ENCODE measurements around the gene FAM83C.

DNA sequence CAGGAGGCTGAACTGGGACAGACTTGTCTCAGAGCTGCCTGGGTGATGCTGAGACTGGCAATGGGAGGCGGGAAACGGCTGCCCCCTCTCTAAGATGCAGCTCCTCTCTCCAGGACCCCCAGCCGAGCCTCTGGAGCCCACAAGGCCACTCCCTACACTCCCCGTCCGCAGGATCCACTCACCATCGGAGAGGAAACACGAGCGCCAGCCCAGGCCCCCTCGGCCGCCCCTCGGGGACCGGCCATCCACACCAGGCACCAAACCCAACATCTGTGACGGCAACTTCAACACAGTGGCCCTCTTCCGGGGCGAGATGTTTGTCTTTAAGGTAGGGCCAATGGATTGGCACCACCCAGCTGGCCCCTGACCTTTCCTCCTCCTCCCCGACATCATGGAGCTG is 25.1 kb downstream of the FAM83C start:
- TF ChIP-seq PRMT5 (CRISPR knock-in tag; IDR thresholded peaks at IDR 0.05) (no peak), ATF1 (CRISPR knock-in tag; IDR thresholded peaks at IDR 0.05) (no peak), ATF1 (tag; IDR thresholded peaks at IDR 0.05) (no peak), HDGF (IDR thresholded peaks at IDR 0.05) (no peak), POLR2AphosphoS2 (IDR thresholded peaks at IDR 0.05; ENCODE audit: low read length) (no peak), NFE2L1 (tag; IDR thresholded peaks at IDR 0.05; ENCODE audit: borderline replicate concordance, low read depth) (no peak), MIER1 (IDR thresholded peaks at IDR 0.05; ENCODE audit: low read depth) (no peak)
